ENCODE results near the gene STIM1.

The STIM1 gene

DNA sequence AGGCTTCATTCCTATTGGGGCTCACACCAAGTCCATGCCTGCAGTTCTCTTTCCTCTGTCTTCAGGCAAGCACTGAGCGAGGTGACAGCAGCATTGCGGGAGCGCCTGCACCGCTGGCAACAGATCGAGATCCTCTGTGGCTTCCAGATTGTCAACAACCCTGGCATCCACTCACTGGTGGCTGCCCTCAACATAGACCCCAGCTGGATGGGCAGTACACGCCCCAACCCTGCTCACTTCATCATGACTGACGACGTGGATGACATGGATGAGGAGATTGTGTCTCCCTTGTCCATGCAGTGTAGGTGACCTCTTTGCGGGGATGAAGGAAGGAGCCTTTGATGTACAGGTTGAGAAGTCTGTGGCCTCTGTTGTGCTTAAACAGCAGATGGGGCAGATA lies 227.7 kb downstream of the STIM1 start:
- peaks cover 12% of the 10 kb centered on the region for H3K36me3 ChIP-seq (ENCODE audit: insufficient read depth, insufficient read length, low read length)
- no peak for DNase-seq (ENCODE audit: low read depth, low spot score)

DNA sequence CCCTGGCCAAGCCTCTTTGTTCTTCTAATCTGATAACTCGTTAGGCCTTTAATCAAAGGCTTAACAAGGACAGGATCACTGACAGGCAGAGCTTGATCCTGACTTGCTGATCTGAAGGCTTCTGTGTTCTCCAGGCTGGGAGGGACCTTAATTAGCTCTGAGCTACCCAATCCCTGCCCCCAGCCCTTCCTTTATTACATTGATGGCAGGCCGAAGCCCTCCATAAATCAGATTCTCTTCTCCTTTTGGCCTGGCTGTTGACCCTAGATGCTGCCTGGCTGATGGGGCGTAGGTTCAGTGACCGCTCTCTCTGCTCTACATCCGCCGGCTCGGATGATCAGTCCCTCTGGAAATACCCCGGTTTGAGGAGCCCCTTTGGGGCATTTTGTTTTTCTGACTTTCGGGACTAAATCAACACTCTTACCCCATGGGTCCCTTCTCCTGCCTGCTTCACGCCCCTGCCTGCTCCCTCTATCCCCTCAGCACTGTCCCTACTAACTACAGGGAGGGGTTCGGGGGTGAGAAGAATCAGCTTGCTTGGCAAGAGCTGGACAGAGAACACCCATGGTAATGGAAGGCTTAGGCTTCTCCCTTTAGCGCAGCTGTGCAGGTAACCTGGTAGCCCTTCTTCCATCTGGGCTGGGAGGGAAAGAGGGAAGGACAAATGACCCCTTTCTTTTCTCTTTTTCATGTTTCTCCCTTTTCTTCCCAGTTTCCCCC lies 229.1 kb downstream of the STIM1 start:
- H3K9me3 ChIP-seq (ENCODE audit: insufficient read depth, low read length): no peaks in the 10 kb centered on the region
- TF ChIP-seq SUZ12 (IDR thresholded peaks at IDR 0.05; ENCODE audit: extremely low read depth, insufficient read depth, insufficient read length) (no peak), ZNF274 (IDR thresholded peaks at IDR 0.05; ENCODE audit: low read depth, low read length) (no peak), YY1 (IDR thresholded peaks at IDR 0.05; ENCODE audit: insufficient read depth, insufficient read length) (no peak)
- no peak overlapping the region for H3K4me3 ChIP-seq (ENCODE audit: insufficient read length, low read depth)
- H3K4me1 ChIP-seq (ENCODE audit: insufficient read depth, insufficient read length): no peaks in the 10 kb centered on the region
- H3K9ac ChIP-seq (ENCODE audit: insufficient read length, low read depth): no peak overlapping the region
- H3K27me3 ChIP-seq (ENCODE audit: insufficient read depth, insufficient read length): no peaks in the 10 kb centered on the region
- H3K36me3 ChIP-seq (ENCODE audit: insufficient read depth, insufficient read length, low read length): peaks cover 15% of the 10 kb centered on the region
- no peak for DNase-seq (ENCODE audit: low read depth, low spot score)

More for the DNA sequence above, 227.7 kb downstream of the STIM1 start:
- no peak overlapping the region for H3K9ac ChIP-seq (ENCODE audit: insufficient read length, low read depth)
- TF ChIP-seq SUZ12 (IDR thresholded peaks at IDR 0.05; ENCODE audit: extremely low read depth, insufficient read depth, insufficient read length) (no peak), ZNF274 (IDR thresholded peaks at IDR 0.05; ENCODE audit: low read depth, low read length) (no peak), YY1 (IDR thresholded peaks at IDR 0.05; ENCODE audit: insufficient read depth, insufficient read length) (no peak)
- H3K4me1 ChIP-seq (ENCODE audit: insufficient read depth, insufficient read length): no peaks in the 10 kb centered on the region
- H3K4me3 ChIP-seq (ENCODE audit: insufficient read length, low read depth): no peak overlapping the region
- H3K27me3 ChIP-seq (ENCODE audit: insufficient read depth, insufficient read length): no peaks in the 10 kb centered on the region
- no peaks in the 10 kb centered on the region for H3K9me3 ChIP-seq (ENCODE audit: insufficient read depth, low read length)

DNA sequence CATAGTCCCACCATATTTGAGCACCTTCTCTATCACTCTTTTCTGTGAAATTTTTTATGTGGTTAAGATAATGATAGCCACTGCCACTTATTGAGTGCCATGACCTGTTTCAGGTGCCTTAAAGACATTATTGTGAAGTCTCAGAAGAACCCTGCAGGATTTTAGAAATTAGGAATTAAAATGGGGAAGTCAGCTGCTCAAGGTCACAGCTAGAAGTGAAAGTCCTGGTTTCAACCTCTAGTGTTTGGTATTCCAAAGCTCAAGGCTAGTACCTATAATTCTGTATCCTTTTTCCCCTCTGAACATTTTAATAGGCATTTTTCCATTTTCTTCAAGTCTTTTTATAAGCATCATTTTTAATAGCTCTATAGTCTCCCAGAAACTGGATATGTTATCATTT lies 230.1 kb downstream of the STIM1 start:
- H3K9me3 ChIP-seq (ENCODE audit: insufficient read depth, low read length): no peaks in the 10 kb centered on the region

DNA sequence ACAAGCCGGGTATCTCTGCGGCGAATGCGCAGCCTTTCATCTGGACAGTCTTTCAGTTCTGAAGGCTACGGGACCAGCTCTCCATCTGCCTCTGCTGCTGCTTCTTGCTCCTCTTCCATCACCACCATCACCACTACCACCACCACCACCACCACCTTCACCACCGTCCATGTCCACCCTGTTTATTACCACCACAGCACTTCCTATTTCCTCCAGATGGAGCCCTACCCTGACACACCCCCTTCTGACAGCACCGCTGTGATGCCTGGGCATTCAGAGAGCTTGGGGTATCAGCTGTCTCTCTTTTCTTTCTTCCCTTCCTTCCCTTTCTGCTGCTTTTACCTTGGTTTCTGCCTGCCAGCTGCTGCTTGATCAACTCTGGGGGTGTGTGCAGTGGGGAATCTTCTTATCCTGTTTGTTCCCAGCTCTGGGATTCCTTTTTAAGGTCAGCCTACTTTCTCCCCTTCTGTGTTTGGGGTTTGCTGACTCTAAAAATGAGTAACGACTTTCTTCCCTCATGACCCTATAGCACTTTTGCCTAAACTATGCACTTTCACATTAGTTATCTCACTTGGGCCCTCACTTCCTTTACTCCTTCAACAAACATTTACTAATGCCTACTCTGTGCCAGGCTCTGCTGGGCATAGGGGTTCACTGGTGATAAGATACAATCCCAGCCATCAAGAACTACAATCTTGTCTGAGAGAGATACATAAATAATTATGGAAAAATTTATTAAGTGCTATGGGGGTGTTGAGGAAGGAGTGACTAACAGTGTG lies 231.3 kb downstream of the STIM1 start:
- H3K36me3 ChIP-seq (ENCODE audit: insufficient read depth, insufficient read length, low read length): peaks cover 15% of the 10 kb centered on the region
- H3K4me1 ChIP-seq (ENCODE audit: insufficient read depth, insufficient read length): no peaks in the 10 kb centered on the region
- no peak overlapping the region for H3K4me3 ChIP-seq (ENCODE audit: insufficient read length, low read depth)
- H3K27me3 ChIP-seq (ENCODE audit: insufficient read depth, insufficient read length): no peaks in the 10 kb centered on the region
- H3K9ac ChIP-seq (ENCODE audit: insufficient read length, low read depth): no peak overlapping the region
- no peaks in the 10 kb centered on the region for H3K9me3 ChIP-seq (ENCODE audit: insufficient read depth, low read length)
- TF ChIP-seq YY1 (IDR thresholded peaks at IDR 0.05; ENCODE audit: insufficient read depth, insufficient read length) (no peak), ZNF274 (IDR thresholded peaks at IDR 0.05; ENCODE audit: low read depth, low read length) (no peak), SUZ12 (IDR thresholded peaks at IDR 0.05; ENCODE audit: extremely low read depth, insufficient read depth, insufficient read length) (no peak)
- no peak for DNase-seq (ENCODE audit: low read depth, low spot score)

More for the DNA sequence above, 230.1 kb downstream of the STIM1 start:
- Histone ChIP-seq H3K27me3 (ENCODE audit: insufficient read depth, insufficient read length) (no peaks in the 10 kb centered on the region), H3K9ac (ENCODE audit: insufficient read length, low read depth) (no peak overlapping the region), H3K4me1 (ENCODE audit: insufficient read depth, insufficient read length) (no peaks in the 10 kb centered on the region), H3K4me3 (ENCODE audit: insufficient read length, low read depth) (no peak overlapping the region), H3K36me3 (ENCODE audit: insufficient read depth, insufficient read length, low read length) (peaks cover 15% of the 10 kb centered on the region)
- no peak for DNase-seq (ENCODE audit: low read depth, low spot score)
- no peak for TF ChIP-seq ZNF274 (IDR thresholded peaks at IDR 0.05; ENCODE audit: low read depth, low read length)

DNA sequence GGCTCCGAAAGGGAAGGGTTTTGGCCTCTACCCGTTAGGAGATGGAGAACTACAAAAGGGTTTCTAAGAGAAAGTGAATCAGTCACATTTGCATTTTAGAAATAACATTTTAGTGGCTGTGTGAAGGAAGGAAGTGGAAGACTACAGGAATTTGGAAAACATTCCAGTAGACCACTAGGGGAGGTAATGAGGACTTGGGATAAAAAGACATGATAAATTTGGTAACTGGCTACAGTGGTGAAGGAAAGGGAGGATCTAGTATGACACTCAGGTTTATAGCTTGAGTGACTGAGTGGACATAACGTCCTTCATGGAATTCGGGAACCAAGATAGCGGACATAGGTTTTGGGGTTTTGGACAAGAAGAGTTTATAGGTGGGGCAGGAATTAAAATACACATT lies 232.1 kb downstream of the STIM1 start:
- DNase-seq (ENCODE audit: low read depth, low spot score): no peak
- Histone ChIP-seq H3K27me3 (ENCODE audit: insufficient read depth, insufficient read length) (no peaks in the 10 kb centered on the region), H3K9ac (ENCODE audit: insufficient read length, low read depth) (no peak overlapping the region), H3K9me3 (ENCODE audit: insufficient read depth, low read length) (no peaks in the 10 kb centered on the region), H3K4me1 (ENCODE audit: insufficient read depth, insufficient read length) (no peaks in the 10 kb centered on the region), H3K36me3 (ENCODE audit: insufficient read depth, insufficient read length, low read length) (peaks cover 15% of the 10 kb centered on the region), H3K4me3 (ENCODE audit: insufficient read length, low read depth) (no peak overlapping the region)
- TF ChIP-seq ZNF274 (IDR thresholded peaks at IDR 0.05; ENCODE audit: low read depth, low read length): no peak
- TF ChIP-seq YY1 (IDR thresholded peaks at IDR 0.05; ENCODE audit: insufficient read depth, insufficient read length): no peak
- TF ChIP-seq SUZ12 (IDR thresholded peaks at IDR 0.05; ENCODE audit: extremely low read depth, insufficient read depth, insufficient read length): no peak

DNA sequence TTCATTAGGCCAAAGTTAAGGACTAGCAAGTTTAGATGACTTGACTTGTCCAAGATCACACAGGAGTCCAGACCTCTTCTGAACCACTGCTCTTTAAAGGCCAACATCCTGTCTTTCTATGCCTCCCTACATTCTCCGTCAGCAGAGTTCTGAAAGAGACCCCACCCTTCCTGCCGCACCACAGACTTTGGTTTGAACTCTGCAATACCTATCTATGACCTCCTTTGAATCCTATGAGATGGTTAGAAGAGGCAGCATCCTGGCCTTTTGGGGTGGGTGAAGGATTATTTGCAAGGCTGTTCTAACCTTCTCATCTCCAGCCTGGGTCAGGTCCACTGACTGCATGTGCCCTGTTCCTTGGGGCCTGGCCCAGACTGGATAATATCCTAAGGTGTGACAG lies 234.8 kb downstream of the STIM1 start:
- no peaks in the 10 kb centered on the region for H3K4me1 ChIP-seq (ENCODE audit: insufficient read depth, insufficient read length)
- peaks cover 7% of the 10 kb centered on the region for H3K36me3 ChIP-seq (ENCODE audit: insufficient read depth, insufficient read length, low read length)
- H3K9me3 ChIP-seq (ENCODE audit: insufficient read depth, low read length): no peaks in the 10 kb centered on the region
- TF ChIP-seq ZNF274 (IDR thresholded peaks at IDR 0.05; ENCODE audit: low read depth, low read length): no peak
- no peak for TF ChIP-seq SUZ12 (IDR thresholded peaks at IDR 0.05; ENCODE audit: extremely low read depth, insufficient read depth, insufficient read length)
- TF ChIP-seq YY1 (IDR thresholded peaks at IDR 0.05; ENCODE audit: insufficient read depth, insufficient read length): no peak
- no peak overlapping the region for H3K9ac ChIP-seq (ENCODE audit: insufficient read length, low read depth)
- H3K27me3 ChIP-seq (ENCODE audit: insufficient read depth, insufficient read length): no peaks in the 10 kb centered on the region
- H3K4me3 ChIP-seq (ENCODE audit: insufficient read length, low read depth): no peak overlapping the region
- DNase-seq (ENCODE audit: low read depth, low spot score): no peak

DNA sequence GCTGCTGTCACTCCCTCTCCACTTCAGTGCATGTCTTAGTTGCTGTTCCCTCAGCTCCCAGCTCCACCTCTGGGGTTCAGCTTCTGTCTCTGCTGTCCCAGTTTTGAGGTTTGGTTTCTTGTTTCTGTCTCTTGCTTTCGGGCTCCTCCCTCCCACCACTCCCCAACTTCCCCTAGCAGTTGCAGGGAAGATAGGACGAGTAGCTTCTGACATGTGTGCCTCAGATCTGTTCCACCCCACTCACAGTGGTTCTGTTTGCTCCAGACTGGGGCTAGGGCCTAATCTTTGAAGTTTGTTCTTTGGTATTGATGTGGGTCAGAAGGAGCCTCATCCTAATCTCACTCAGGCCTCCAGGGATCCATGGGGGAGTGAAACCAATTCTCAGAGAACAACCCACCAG lies 236.6 kb downstream of the STIM1 start:
- DNase-seq (ENCODE audit: low read depth, low spot score): no peak
- H3K4me1 ChIP-seq (ENCODE audit: insufficient read depth, insufficient read length): peaks cover 2% of the 10 kb centered on the region
- TF ChIP-seq YY1 (IDR thresholded peaks at IDR 0.05; ENCODE audit: insufficient read depth, insufficient read length): no peak
- no peak for TF ChIP-seq ZNF274 (IDR thresholded peaks at IDR 0.05; ENCODE audit: low read depth, low read length)
- TF ChIP-seq SUZ12 (IDR thresholded peaks at IDR 0.05; ENCODE audit: extremely low read depth, insufficient read depth, insufficient read length): no peak

More for the DNA sequence above, 236.6 kb downstream of the STIM1 start:
- Histone ChIP-seq H3K36me3 (ENCODE audit: insufficient read depth, insufficient read length, low read length) (peaks cover 14% of the 10 kb centered on the region), H3K9me3 (ENCODE audit: insufficient read depth, low read length) (no peaks in the 10 kb centered on the region), H3K27me3 (ENCODE audit: insufficient read depth, insufficient read length) (no peaks in the 10 kb centered on the region), H3K9ac (ENCODE audit: insufficient read length, low read depth) (no peak overlapping the region), H3K4me3 (ENCODE audit: insufficient read length, low read depth) (no peak overlapping the region)
